ENCODE measurements around the gene RIMBP2.

Gene RIMBP2

DNA sequence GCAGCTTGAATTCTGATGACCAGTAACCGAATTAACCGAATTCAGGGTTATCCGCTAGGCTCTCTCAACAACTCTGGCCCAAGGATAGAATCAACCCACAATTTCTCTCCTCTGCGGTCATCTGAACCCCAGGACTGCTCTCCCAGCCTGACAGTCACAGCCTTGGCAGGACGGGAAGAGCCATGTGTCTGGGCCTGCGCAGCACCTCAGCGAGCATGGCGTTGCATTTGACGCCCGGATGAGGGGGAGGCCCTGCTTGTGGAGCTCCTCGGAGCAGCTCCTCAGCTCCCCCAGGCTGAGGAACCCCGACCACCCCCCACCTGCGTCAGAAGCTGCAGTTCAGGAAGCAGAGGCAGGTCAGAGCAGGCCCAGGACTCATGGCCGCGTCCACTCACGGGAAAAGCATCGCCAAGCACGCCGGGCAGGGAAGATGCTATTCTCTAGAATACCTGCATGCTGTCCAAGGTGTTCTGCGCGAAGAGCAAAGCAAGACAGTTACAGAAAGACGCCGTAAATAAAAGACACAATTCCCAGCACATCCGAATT lies 247.3 kb downstream of the RIMBP2 start:
- DNase-seq (ENCODE audit: low read depth in 1 of 2, low spot score in 1 of 2), result no peak

DNA sequence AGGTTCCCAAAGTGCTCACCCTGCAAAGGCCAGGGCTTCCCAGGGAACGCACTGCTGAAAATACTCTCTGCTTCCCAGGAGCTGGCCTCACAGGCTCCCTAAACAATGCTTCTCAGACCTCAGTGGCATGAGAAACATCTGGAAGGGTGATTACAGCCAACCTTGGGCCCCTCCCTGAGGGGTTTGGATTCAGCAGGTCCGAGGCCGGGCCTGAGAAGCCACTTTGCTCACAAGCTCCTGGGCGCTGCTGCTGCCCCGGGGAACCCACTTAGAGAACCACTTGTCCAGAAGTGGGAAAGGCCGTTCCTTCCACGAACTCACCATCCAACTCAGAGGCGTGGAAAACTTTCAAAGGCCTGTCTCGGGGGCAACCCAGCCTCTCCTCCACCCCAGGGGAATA lies 247.9 kb downstream of the RIMBP2 start:
- DNase-seq (ENCODE audit: low read depth in 1 of 2, low spot score in 1 of 2), result no peak

DNA sequence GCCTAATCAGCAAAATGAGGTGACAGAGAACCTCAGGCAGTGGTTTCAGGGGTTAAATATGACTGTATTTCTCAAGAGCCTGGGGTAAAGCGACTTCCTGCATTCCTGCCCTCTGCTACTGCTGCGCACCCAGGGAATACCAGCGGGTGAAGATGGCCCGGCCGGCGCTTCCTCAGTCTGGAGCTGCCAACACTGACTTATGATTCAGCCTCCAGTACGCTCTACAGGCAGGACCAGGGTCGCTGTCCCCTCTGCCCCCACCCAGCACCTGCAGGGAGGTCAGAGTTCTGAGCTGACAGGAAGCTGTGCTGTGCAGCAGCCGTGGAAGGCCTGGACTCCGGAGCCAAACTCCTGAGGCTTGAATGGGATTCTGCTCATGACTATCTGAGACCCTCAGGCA lies 250.5 kb downstream of the RIMBP2 start:
- DNase-seq (ENCODE audit: low read depth in 1 of 2, low spot score in 1 of 2), result no peak

DNA sequence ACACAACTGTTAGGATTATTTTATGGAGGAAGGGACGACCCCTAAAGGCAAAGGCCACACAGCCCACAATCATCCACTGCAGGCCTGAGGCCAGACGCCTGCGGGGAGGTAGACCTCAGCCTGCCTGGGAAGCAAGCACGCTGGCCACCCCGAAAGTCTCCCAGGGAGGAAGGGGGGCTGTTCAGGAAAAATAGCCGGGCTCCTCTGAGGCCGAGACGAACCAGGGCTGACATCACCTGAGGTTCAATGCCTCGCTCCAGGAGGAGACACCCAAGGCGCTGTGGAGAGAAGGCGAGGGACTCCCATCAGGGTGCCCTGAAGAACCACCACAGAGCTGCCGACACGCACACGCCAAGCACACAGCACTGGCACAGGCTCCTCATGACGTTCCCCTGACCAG lies 251.1 kb downstream of the RIMBP2 start:
- no peak for DNase-seq (ENCODE audit: low read depth in 1 of 2, low spot score in 1 of 2)

DNA sequence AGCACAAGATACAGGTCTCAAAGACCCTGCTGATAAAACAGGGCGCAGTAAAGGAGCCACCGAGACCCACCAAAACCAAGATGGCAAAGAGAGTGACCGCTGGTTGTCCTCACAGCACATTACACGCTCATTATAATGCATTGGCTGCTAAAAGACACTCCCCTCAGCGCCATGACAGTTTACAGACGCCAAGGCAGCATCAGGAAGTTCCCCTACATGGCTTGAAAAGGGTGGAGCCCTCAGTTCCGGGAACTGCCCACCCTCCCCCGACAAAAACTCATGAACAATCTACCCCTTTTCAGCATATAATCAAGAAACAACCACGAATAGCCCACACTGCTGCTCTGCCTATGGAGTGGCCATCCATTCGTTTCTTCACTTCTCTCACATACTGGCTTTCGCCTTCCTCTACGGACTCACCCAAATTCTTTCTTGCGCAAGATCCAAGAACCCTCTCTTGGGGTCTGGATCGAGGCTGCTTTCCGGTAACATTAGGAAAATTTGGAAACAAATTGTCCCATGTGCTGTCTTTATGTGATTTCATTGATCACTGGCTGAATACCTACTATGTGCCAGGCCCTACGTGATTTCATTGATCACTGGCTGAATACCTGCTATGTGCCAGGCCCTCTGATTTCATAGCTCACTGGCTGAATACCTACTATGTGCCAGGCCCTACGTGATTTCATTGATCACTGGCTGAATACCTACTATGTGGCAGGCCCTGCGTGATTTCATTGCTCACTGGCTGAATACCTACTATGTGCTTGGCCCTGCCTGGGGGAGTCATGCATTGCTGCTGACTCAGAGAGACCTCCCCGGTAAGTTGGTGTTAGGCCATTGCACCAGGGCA lies 252.1 kb downstream of the RIMBP2 start:
- DNase-seq (ENCODE audit: low read depth in 1 of 2, low spot score in 1 of 2), result no peak

DNA sequence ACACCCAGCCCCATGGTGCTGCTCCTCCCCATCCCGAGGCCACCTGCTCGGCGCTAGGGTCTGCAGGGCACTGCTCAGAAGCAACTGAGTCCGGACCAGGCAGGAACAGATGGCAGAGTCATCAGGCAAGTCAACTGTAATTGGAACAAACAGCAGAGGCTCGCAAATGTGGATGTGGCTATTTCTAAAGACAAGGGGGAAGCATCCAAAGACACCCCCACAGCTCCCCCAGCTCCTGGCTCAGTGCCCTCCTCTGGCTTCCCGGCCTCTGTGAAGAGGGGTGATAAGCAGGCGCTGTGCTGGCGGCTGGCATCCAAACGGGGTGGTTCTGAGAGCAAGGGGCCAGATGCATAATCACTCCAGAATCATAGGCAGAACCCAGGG lies 252.8 kb downstream of the RIMBP2 start:
- no peak for DNase-seq (ENCODE audit: low read depth in 1 of 2, low spot score in 1 of 2)

DNA sequence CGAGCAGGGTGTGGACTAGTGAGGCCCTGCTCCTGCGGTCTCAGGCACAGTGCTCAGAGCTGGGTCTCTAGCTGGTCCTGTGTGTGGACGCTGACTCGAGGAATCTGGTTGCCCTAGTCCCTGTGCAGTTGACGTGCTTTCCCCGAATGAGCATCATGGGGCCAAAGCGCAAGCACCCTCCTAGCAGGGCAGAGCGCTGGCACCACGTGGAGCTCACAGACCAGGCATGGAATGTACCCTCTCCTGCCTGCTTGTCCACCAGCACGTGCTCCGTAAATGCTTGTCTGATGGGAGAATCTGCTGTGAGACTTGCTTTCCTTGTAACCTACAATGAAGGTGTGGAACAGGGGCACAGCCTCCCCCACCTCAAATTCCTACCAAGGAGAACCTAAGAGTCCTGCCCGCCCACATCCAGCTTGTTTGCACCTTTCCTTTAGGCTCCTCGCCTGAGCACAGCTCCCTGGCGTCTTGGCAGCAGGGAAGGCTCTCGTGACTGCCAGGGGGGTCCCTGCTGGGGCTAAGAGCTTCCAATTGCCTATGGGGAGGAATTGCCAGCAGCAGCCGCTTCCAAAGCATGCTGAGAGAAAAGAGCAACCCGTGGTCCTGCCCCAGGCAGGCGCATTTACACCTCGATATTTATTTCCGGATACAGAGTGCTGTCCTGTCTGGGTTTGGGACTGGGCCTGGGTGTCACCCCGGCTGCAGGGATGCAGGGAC lies 253.4 kb downstream of the RIMBP2 start:
- no peak for DNase-seq (ENCODE audit: low read depth in 1 of 2, low spot score in 1 of 2)

DNA sequence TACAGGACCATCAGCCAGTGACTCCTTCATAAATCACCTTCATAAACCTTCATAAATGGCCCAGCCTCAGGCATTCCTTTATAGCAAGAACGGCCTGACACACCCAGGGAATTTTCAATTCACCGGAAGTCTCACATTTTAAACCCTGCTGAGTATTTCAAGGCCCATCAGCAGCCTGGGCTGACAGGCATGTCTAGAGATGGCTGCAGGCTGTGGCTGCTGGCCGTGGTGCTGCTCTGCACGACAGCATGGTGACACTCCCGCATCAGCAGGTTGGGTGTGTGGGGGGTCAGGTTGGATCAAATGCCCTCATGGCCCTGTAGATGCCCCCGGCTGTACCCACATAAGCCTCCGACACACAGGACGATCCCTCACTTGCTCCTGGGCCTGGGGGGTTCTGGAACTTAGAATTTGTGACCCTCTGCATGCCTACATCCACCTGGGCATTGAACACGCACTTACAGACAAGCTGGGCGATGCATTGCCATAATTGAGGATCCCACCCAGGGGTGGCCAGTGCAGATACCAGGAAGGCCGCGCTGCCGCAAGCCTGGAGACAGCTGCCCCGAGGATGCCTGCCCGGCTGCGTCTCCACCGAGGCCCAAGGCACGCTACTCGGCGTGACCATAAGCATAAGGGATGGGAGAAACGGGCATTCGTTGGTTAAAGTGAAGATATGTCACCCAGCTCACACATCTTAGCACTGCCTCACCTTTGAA lies 254.1 kb downstream of the RIMBP2 start:
- DNase-seq (ENCODE audit: low read depth in 1 of 2, low spot score in 1 of 2), result no peak

DNA sequence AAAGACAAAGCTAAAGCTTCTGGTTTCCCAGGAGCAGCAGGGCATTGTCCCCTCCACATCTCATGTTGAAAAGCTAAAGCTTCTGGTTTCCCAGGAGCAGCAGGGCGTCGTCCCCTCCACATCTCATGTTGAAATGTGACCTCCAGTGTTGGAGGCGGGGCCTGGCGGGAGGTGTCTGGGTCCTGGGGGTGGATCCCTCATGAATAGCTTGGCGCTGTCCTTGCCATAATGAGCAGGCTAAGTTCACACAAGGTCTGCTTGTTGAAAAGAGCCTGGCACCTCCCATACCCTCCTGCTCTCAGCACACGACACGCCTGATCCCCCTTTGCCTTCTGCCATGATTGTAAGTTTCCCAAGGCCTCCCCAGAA lies 254.7 kb downstream of the RIMBP2 start:
- DNase-seq (ENCODE audit: low read depth in 1 of 2, low spot score in 1 of 2), result no peak

DNA sequence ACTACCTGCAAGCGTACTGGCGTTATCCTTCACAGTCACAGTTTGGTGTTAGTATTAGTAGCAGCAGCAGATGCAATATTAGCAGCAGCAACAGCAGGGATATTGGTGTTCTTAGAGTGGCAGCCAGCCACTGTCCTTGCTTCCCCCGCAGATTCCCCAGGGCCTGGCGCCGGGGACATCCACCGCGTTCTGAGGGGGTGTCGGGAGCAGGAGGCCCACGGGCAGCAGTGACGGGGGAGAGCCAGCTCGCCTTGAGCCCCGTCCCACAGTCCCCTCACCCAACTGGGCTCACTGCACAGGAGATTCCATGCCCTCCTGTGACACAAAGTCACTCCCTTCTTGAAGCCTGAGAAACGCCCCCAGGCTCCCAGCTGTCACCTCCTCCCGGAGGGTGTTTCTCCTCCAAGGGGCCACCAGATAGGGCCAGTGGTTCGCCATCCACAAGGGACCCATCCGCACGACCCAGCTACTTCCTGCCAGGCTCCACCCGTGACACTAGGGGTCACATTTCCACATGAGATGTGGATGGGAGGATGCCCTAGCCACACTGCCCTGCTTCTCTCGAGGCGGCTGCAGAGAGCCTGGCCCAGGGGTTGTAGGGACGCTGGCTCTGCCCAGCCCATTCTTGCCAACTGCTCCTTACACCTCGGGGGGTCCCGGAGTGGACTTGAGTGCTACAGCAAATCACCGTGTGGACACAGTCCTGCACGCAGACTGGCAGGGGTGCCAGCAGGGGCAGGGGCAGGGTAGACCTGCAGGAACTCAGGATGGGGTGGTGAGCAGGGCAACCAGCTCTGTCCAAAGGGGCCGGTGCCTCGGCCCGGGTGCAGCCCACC lies 255.3 kb downstream of the RIMBP2 start:
- DNase-seq (ENCODE audit: low read depth in 1 of 2, low spot score in 1 of 2), result no peak

DNA sequence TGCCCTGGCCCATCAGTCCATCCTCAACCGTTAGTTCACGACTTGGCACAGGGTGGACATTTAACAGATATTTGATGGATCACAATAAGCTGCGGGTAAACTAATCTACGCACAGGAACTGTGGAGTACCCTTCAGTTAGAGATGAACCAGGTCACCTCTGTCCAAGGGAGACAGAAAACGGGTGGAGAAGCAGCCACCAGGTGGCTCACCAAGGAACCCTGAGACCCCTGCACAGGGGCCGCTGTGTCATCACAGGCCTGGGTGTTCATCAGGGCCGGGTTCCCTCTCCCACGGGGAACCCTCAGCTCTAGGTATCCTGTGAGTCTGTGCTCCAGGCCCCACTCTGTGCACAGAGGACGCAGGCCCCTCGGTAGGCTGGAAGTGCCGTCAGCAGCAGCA lies 256.2 kb downstream of the RIMBP2 start:
- no peak for DNase-seq (ENCODE audit: low read depth in 1 of 2, low spot score in 1 of 2)

DNA sequence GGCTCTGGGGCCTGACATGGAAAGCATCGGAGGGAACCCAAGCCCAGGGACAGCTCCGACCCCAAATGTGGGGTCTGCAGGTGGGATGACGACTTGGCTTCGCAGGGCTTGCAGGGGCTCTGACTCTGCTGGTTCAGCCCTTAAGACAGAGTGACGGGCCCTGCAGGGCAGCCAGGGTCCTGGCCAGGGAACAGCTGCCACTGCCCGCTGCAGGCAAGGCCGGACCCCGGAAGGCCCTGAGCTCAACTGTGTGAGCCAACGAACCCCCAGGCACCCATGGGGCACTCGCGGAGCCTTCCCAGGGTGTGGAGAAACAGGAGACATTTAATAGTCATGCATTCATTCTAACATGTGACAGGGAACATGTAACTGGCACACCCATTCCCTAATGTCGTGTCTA lies 257.8 kb downstream of the RIMBP2 start:
- no peak for DNase-seq (ENCODE audit: low read depth in 1 of 2, low spot score in 1 of 2)

DNA sequence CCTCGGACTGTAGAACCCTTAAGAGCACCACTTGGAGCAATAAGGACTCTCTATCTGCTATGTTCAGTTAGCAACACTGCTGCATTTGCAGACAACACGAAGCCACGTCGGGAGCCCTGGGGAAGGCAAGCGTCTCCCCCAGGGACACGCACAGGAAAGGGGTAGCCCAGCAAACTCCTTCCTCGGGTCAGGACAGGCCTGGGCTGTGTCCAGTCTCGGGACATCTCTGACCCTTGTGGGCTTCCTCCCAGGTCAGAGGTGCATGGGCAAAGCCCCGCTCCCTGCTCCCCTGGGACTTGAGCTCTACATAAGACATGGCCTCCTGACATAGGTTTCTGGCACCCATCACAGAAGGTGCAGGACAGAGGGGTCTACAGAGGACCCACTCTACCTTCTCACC lies 258.9 kb downstream of the RIMBP2 start:
- no peak for DNase-seq (ENCODE audit: low read depth in 1 of 2, low spot score in 1 of 2)

DNA sequence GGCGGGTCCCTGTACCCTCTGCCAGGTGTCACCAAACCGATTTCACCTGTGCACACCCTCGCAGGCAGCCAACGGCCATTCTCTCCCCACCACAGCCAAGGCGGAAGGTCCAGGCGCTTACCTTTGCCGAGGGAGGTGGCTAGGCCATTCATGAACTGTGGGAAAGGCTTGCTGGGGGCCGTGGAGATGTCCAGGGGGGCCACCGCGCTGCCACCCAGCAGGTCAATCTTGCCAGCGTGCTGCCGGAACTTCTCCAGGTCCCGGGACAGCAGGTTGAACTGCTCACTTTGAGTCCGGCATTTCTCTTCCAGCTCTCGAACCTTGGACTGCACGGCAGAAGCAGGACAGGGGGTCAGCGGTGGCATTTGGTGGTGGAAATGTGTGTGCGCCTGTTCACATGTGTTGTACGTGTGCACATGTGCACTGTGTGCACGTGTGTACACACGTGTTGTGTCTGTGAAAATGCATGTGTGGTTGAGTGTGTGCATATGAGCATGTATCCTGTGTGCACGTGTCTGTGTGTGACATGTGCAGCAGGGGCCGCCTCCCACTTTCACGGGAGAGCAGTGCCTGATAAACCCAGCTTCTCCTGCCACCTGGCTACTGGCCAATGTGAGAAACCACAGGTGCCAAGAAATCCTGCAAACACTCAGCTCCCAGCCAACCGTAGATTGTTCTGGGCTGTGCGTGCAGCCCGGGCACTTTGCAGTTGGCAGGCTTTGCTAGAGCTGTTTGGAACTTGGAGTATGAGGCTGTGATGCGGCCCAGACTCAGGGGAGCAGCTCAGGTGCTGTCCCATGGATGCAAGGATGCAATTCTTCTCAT lies 259.5 kb downstream of the RIMBP2 start:
- no peak for DNase-seq (ENCODE audit: low read depth in 1 of 2, low spot score in 1 of 2)

DNA sequence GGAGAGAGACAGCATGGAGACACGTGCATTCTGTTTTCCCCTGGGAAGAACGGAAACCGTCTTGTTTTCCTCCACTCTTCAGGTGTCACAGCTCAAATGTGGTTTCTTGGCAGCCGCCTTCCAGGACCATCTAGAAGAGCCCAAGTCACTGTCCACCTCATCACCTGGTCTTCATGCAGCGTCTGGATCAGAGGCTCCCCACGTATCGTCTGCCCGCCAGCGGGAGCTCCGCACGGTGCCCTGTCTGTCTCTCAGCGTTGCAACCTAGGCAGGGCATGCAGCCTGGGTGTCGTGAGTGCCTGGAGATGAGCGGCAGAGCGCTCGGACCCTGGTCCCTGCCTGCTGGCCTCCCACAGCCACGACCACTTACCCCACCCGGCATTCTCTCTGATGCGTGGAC lies 260.9 kb downstream of the RIMBP2 start:
- DNase-seq (ENCODE audit: low read depth in 1 of 2, low spot score in 1 of 2), result no peak

DNA sequence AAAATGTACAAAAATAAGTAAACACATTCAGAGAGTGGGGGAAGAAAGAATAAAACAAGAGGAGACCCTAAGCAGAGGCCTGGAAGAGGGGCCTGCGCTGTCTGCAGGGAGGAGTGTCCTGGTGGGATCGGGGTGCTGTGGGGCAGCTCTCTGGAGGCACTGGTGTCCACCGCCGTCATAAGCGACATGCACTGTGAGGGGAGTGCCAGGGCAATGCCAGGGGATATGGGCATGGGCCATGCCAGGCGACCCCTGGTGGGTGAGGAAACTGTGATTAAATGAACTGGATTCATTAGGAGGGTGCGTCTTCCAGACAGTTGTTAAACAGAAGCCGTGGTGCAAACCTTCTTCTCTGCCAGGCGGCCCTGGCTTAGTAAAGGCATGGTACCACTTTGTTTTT lies 261.8 kb downstream of the RIMBP2 start:
- no peak for DNase-seq (ENCODE audit: low read depth in 1 of 2, low spot score in 1 of 2)

DNA sequence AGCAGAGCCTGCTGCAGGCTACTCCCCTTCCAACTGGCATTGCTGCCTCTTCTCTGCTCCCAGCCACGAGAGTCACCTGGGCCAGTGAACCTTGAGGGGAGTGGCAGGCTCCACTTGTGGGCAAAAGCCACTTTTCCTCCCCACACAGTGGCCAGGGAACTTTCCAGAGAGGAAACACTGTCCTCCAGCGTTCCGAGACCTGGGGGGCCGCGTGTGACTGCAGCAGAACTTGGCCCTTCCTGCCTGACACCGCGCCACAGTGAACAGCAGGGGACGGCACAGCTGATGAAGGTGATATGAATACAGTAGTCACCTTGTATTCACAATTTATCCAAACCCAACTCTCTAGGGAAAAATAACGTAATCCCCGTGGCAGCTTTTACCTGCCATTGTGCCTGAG lies 263.6 kb downstream of the RIMBP2 start:
- no peak for DNase-seq (ENCODE audit: low read depth in 1 of 2, low spot score in 1 of 2)

DNA sequence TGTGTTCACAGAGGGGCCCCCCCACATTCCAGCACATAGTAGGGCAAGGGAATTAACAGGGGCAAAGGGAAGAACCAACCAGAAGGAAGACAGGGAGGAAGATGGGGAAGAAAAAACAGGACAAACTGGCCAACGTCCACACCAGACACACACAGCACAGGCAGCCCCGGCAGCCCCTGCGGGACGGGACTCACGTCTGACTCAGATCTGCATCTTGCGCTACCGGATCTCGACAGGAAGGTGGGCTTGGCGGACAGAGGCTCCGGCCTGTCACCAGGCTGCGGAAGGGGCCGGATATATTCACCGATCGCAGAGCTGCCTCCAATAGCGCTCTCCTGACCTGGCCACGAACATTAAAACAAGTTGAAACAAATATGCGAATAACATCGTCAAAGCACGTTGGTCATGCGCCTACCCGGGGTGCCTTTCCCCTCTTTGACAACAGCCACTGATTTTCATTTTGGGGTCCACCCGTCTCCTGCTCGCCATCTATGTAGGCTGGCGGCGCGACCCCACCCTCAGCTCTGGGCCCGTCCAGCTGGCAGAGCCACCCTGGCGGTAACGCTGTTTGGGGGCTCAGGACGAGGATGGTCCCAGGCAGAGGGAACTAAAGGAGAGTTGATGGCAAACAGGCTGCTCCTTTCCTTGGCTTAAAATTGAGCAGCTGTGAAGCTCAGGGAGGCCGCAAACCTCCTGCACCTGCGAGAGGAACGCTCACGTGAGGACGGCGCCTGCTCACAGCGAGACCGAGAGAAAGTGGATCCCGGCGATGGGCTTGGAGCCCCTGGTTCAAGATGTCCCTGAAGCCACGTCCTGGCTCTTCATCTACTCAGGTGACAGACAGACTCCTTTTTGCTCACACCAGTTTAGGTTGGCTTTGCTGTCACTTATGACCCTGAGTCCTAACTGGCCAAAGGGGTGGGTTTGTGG lies 264.8 kb downstream of the RIMBP2 start:
- no peak for DNase-seq (ENCODE audit: low read depth in 1 of 2, low spot score in 1 of 2)

DNA sequence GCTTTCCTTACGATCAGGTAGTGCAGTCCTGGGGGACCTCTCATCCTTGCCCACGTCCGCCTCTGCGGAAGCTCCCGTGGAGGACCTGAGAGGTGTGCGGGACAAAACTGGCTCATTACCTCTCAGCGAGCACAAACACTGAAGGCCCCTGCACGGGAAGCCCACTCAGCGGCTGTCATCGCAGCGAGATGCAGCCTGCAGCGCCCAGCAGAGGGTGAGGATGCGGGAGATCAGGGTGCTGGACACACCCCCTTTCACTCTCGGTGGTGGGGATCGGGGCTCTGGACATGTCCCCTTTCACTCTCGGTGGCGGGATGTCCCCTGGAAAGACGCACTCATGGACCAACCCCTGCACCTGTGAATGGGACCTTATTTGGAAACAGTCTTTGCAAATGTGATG lies 266.8 kb downstream of the RIMBP2 start:
- DNase-seq (ENCODE audit: low read depth in 1 of 2, low spot score in 1 of 2), result no peak

Data from activated T-helper 1 cell treated with anti-CD3 and anti-CD28 coated beads, Interleukin-2, amount 50 U/mL, for 16 hours (primary cell).